OCI-LY3 (cell line): Measurements from ENCODE around the gene DPYSL4.

Experiments
- CTCF ChIP-seq: fragments of 200-600, 300-600 bp; sonication (generic); IDR thresholded peaks from 2 replicates; pipeline ENCODE4 v1.5.1; 2014; ENCODE audit warnings: antibody characterized with exemption, low read length, low read depth
- EZH2phosphoT487 ChIP-seq: fragments of 200-600 bp; shearing (Covaris generic); IDR thresholded peaks from 2 replicates; pipeline ENCODE4 v1.6.1; 2018; ENCODE audit warnings: antibody characterized with exemption, mixed run types, low read depth

- no peak for TF ChIP-seq EZH2phosphoT487
- TF ChIP-seq CTCF, result no peak
Observed at GRCh38 chr10:132194726-132195125, 8.0 kb downstream of the DPYSL4 start.
